ENCODE measurements around the gene MAT1A.

DNA sequence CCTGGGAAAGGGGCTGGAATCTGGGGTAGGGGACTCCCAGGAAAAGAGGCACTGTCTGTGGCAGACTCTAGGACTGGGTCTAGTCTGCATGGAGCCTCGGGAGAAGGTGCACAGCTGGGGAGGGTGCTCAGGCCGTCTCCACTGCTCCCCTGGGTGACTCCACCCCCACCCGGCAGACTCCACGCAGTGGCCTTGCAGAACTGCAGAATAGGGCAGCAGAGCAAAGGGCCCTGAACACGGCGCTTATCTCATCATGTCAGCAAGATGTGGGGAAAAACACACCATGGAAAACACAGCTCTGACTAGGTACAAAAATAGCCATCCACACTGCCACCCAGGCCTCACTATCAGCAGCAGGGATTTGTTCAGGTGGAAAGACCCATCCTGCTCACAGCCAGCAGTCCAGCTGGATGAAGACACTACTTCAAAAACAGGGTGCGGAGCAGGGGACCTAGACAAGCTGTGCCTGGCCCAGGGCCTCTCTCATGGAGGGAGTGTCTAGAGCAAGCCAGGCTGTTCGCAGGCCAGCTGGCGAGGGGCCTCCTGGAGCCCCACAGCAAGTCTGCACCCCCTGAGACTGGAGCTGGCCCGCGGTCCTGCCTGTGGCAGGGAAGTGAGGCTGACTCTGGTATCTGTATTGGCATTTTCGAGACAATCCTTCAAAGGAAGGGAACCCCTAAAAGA lies 11.7 kb downstream of the MAT1A start:
- TF ChIP-seq CTCF (IDR thresholded peaks at IDR 0.05) (no peak), POLR2A (IDR thresholded peaks at IDR 0.05) (no peak)
